Upper lobe of right lung (tissue), 1 donor: ENCODE results near the gene NFIC. TPM values are rescaled to one million over a fixed set of nuclear protein-coding genes. Genes with fewer than 3 reads are reported as not detected.

ENCODE experiments used
- ATAC-seq: fragments of 200-7000 bp; cut with Tn5 transposase; one replicate; pipeline ENCODE4 v1.9.1; 2020; ENCODE audit warnings: mild to moderate bottlenecking, moderate library complexity
- DNase-seq: peaks from one replicate; pipeline ENCODE4 v3.0.0-alpha.2; 2020
- H3K27ac ChIP-seq: fragments of 200-600 bp; one replicate; pipeline ENCODE4 v1.8.0; 2022
- H3K27me3 ChIP-seq: fragments of 200-600 bp; one replicate; pipeline ENCODE4 v1.8.0; 2022; ENCODE audit warnings: mild to moderate bottlenecking
- H3K36me3 ChIP-seq: fragments of 200-600 bp; one replicate; pipeline ENCODE4 v1.8.0; 2022
- H3K4me1 ChIP-seq: fragments of 200-600 bp; one replicate; pipeline ENCODE4 v1.8.0; 2022
- H3K4me3 ChIP-seq: fragments of 200-600 bp; one replicate; pipeline ENCODE4 v1.8.0; 2022; ENCODE audit warnings: mild to moderate bottlenecking
- H3K9me3 ChIP-seq: fragments of 200-600 bp; one replicate; pipeline ENCODE4 v1.8.0; 2022
- CTCF ChIP-seq: fragments of 200-600 bp; IDR thresholded peaks from one replicate; pipeline ENCODE4 v1.8.0; 2022; ENCODE audit warnings: antibody characterized with exemption
- intact Hi-C: fragments of 100-400 bp; cut with DNase I; formaldehyde crosslinking; loops from one replicate; pipeline ENCODE4 v1.11.0; 2022
- total RNA-seq: library from RNA; stranded (reverse); fragmentation: NEBNext Ultra II Directional; extraction: Animal tissue kit (Norgen Biotek cat#: 25700); gene quantifications from one replicate; pipeline ENCODE4 v1.2.1, GENCODE V29; 2021
- donor health status: DM: no; HTN: yes; CAD: no; lungs with severe emphysema.

NFIC gene
- total RNA-seq, 1 donor from 2014 or later = 150 TPM

DNA sequence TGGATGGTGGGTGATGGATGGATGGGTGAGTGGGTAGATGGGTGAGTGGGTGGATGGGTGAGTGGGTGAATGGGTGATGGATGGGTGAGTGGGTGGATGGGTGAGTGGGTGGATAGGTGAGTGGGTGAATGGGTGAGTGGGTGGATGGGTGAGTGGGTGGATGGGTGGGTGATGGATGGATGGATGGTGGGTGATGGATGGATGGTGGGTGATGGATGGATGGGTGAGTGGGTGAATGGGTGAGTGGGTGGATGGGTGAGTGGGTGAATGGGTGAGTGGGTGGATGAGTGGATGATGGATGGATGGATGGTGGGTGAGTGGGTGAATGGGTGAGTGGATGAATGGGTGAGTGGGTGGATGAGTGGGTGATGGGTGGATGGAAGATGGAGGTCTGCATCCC lies 111.1 kb downstream of the NFIC start:
- DNase-seq = no peak
- no peak overlapping the region for H3K27ac ChIP-seq
- no peak overlapping the region for H3K4me3 ChIP-seq
- H3K36me3 ChIP-seq = no peaks in the 10 kb centered on the region
- H3K27me3 ChIP-seq = peaks cover 27% of the 10 kb centered on the region
- H3K4me1 ChIP-seq = no peaks in the 10 kb centered on the region
- intact Hi-C loops = loop anchor here (5.0 kb wide), 1 partner anchor 155 kb away; no protein-coding TSS in a partner anchor
- ATAC-seq = no peak
- H3K9me3 ChIP-seq = no peaks in the 10 kb centered on the region
- TF ChIP-seq CTCF = no peak

- Histone ChIP-seq H3K27ac (no peak overlapping the region), H3K9me3 (no peaks in the 10 kb centered on the region), H3K36me3 (no peaks in the 10 kb centered on the region), H3K4me1 (no peaks in the 10 kb centered on the region), H3K4me3 (no peak overlapping the region), H3K27me3 (peaks cover 31% of the 10 kb centered on the region)
- ATAC-seq = no peak
- TF ChIP-seq CTCF = no peak
- DNase-seq = no peak
- intact Hi-C loops = loop anchor here (5.0 kb wide), 1 partner anchor 156 kb away; no protein-coding TSS in a partner anchor
Measured at GRCh38 chr19:3477951-3478350, 111.6 kb downstream of the NFIC start.

DNA sequence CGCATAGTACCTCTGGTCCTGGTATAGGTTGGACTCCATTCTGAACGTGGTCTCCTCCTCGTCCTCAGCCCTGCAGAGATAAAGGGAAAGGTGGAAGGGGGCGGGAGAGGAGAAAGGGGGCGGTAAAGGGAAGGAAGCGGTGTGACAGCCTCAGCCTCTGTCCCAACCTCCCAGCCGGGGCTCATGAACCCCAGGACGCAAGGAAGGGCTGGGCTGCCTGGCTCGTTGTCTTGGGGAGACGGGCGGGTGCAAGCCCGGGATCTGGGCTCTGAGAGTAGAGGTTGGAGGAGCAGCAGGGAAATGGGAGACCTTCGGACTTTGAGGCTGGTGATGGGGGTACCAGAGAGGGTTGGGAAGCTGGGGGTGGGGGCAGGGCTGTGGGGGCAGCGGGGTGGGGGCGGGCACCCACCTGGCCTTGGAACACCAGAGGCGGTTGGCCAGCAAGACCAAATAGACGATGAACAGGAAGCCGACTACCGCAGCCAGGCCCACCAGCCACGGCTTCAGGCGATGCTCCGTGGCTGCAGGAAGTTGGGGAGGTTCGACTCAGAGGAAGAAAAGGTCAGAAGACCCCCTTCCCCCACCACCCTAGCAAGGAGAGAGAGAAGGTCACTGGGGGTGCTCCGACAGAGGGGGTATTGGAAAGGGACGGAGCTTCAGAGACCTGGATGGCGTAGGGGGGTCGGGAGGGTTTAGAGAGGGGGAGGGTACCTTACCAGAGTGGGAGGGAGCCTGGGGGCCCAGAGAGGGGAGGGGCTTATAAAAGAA lies 112.2 kb downstream of the NFIC start:
- DNase-seq (no peak), ATAC-seq (no peak)
- no peaks in the 10 kb centered on the region for H3K9me3 ChIP-seq
- H3K4me3 ChIP-seq = no peak overlapping the region
- TF ChIP-seq CTCF = no peak
- no peaks in the 10 kb centered on the region for H3K4me1 ChIP-seq
- no peaks in the 10 kb centered on the region for H3K36me3 ChIP-seq
- H3K27ac ChIP-seq = no peak overlapping the region
- intact Hi-C loops = loop anchor here (5.0 kb wide), 1 partner anchor 156 kb away; no protein-coding TSS in a partner anchor
- H3K27me3 ChIP-seq = peaks cover 37% of the 10 kb centered on the region

DNA sequence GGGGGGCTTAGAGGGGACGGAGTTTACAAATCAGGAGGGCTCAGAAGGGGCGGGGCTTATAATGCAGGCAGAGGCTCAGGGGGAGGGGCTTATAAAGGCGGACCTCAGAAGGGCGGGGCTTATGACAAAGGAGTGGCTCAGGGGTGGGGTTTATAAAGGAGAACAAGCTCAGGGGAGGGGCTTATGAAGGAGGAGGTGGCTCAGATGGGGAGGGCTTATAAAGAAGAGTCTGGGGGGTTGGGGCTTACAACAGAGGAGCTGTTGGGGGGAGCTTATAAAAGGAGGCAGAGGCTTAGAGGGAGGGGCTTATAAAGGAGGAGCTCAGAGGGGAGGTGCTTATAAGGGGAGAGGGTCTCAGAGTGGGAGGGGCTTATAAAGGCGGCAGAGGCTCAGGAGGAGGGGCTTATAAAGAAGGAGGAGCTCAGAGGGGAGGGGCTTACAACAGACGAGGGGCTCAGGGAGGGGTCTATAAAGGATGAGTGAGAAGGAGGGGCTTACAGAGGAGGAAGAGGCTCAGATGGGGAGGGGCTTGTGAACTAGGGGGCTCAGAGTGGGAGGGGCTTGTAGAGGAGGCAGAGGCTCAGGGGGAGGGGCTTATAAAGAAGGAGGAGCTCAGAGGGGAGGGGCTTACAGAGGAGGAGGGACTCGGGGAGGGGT lies 112.9 kb downstream of the NFIC start:
- TF ChIP-seq CTCF = no peak
- H3K36me3 ChIP-seq = no peaks in the 10 kb centered on the region
- intact Hi-C loops = loop anchor here (5.0 kb wide), 1 partner anchor 157 kb away; no protein-coding TSS in a partner anchor
- H3K27ac ChIP-seq = no peak overlapping the region
- H3K4me1 ChIP-seq = no peaks in the 10 kb centered on the region
- peak; percentile 52 for ATAC-seq
- DNase-seq = no peak
- no peaks in the 10 kb centered on the region for H3K9me3 ChIP-seq
- H3K27me3 ChIP-seq = peaks cover 42% of the 10 kb centered on the region
- no peak overlapping the region for H3K4me3 ChIP-seq

DNA sequence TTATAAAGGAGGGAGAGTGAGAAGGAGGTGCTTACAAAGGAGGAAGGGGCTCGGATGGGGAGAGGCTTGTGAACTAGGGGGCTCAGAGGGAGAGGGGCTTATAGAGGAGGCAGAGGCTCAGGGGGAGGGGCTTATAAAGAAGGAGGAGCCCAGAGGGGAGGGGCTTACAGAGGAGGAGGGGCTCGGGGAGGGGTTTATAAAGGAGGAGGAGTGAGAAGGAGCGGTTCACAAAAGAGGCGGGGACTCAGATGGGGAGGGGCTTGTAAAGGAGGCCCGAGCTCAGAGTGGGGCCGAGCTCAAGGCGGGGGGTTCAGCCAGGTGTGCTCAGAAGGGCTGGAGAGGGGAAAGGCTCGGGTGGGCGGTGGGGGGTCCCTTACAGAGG lies 113.4 kb downstream of the NFIC start:
- Histone ChIP-seq H3K4me1 (no peaks in the 10 kb centered on the region), H3K27me3 (peaks cover 42% of the 10 kb centered on the region), H3K36me3 (no peaks in the 10 kb centered on the region), H3K9me3 (no peaks in the 10 kb centered on the region), H3K27ac (no peak overlapping the region), H3K4me3 (no peak overlapping the region)
- no peak for TF ChIP-seq CTCF
- intact Hi-C loops = loop anchor here (5.0 kb wide), 1 partner anchor 158 kb away; no protein-coding TSS in a partner anchor
- ATAC-seq = no peak
- DNase-seq = no peak
